GM13976 (cell line): Measurements from ENCODE around the gene P2RX5.

ENCODE experiments used
- DNase-seq: peaks from one replicate; pipeline ENCODE4 v3.0.0; 2012; ENCODE audit warnings: low spot score
- in situ Hi-C: fragments of 300-500 bp; cut with MboI; formaldehyde crosslinking; loops from one replicate; pipeline ENCODE4 v1.12.0; 2022; ENCODE audit warnings: low sequenced_read_pairs, mixed read lengths, inconsistent platforms; ENCODE audit not compliant: unreplicated experiment
- TF ChIP-seq, protein P1 (sequence below): IDR thresholded peaks from 2 replicates; pipeline ENCODE4 v1.5.1; 2012; ENCODE audit warnings: borderline replicate concordance, mild to moderate bottlenecking; ENCODE audit not compliant: insufficient read depth; ENCODE audit errors: extremely low read depth, missing control alignments, control extremely low read depth

Gene P2RX5

GRCh38 chr17:3647769-3648555, 48.0 kb downstream of the P2RX5 start:
- TF ChIP-seq, protein P1, sequence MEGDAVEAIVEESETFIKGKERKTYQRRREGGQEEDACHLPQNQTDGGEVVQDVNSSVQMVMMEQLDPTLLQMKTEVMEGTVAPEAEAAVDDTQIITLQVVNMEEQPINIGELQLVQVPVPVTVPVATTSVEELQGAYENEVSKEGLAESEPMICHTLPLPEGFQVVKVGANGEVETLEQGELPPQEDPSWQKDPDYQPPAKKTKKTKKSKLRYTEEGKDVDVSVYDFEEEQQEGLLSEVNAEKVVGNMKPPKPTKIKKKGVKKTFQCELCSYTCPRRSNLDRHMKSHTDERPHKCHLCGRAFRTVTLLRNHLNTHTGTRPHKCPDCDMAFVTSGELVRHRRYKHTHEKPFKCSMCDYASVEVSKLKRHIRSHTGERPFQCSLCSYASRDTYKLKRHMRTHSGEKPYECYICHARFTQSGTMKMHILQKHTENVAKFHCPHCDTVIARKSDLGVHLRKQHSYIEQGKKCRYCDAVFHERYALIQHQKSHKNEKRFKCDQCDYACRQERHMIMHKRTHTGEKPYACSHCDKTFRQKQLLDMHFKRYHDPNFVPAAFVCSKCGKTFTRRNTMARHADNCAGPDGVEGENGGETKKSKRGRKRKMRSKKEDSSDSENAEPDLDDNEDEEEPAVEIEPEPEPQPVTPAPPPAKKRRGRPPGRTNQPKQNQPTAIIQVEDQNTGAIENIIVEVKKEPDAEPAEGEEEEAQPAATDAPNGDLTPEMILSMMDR: peak; percentile 50
- DNase-seq: no peak
- in situ Hi-C loops: loop anchor here (25.0 kb wide), 1 partner anchor 611 kb away; no protein-coding TSS in a partner anchor

- DNase-seq: no peak
- in situ Hi-C loops: loop anchor here (25.0 kb wide), 1 partner anchor 610 kb away; no protein-coding TSS in a partner anchor
- TF ChIP-seq, protein P1: no peak
These were observed 48.7 kb downstream of the P2RX5 start for GRCh38 chr17:3647251-3647650.

DNA sequence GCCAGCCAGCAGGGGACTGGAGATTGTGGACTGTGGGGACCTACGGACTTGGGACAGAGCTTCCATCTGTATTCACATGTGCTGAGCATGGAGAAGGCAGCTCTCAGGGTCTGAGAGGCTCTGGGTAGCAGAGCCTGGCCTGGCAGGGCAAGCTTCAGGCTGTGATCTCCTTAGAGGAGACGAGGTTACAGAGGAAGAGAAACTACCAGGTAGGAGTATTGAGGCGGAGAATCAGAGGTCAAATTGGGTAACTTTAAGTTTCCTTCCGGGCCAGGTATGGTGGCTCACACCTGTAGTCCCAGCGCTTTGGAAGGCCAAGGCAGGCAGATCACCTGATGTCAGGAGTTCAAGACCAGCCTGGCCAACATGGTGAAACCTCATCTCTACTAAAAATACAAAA, 50.6 kb downstream of the P2RX5 start:
- in situ Hi-C loops: loop anchor here (25.0 kb wide), 1 partner anchor 608 kb away; no protein-coding TSS in a partner anchor

GRCh38 chr17:3643889-3644349, 52.0 kb downstream of the P2RX5 start:
- DNase-seq: no peak
- TF ChIP-seq, protein P1: no peak
- in situ Hi-C loops: loop anchor here (5.0 to 25.0 kb wide), 2 partner anchors 52 to 607 kb away; no protein-coding TSS in a partner anchor

More for the DNA sequence above, 50.6 kb downstream of the P2RX5 start:
- TF ChIP-seq, protein P1: no peak
- DNase-seq: no peak

GRCh38 chr17:3641717-3642486, 54.1 kb downstream of the P2RX5 start:
- TF ChIP-seq, protein P1: no peak
- no peak for DNase-seq
- in situ Hi-C loops: loop anchor here (5.0 to 25.0 kb wide), 2 partner anchors 50 to 605 kb away; no protein-coding TSS in a partner anchor

DNA sequence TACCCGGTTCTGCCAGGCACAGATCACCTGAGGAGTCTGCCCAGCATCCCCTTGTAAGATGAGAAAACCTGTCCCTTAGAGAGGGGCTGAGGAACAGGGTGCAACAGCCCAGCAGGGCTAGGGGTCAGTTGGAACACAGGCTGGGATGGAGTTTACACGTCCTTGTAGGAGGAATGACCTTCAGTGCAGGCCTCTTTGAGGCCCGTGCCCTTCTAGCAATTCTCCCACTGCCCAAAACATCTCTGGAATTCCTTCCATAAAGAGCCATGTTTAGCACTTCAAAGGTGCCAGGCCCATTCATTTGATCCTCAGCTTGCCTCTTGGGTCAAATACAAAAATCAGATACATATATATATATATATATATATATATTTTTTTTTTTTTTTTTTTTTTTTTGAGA, 54.9 kb downstream of the P2RX5 start:
- TF ChIP-seq, protein P1: no peak
- no peak for DNase-seq
- in situ Hi-C loops: loop anchor here (5.0 to 25.0 kb wide), 2 partner anchors 49 to 604 kb away; no protein-coding TSS in a partner anchor
